HuH-7 (cell line): ENCODE results near the gene VSTM2B.

Source experiments
- DNase-seq: peaks from one replicate; pipeline ENCODE4 v3.0.0; 2011; ENCODE audit warnings: low spot score

Gene VSTM2B

GRCh38 chr19:29516358-29516725 lies 9.5 kb upstream of the VSTM2B start:
- no peak for DNase-seq

- DNase-seq: no peak
Observed at GRCh38 chr19:29516821-29517395, 8.9 kb upstream of the VSTM2B start.

- no peak for DNase-seq
Observed at GRCh38 chr19:29517412-29517811, 8.4 kb upstream of the VSTM2B start.

- no peak for DNase-seq
Observed at GRCh38 chr19:29517946-29518345, 7.8 kb upstream of the VSTM2B start.

- DNase-seq: no peak
Observed at GRCh38 chr19:29519146-29519545, 6.6 kb upstream of the VSTM2B start.

GRCh38 chr19:29519931-29520330 lies 5.9 kb upstream of the VSTM2B start:
- no peak for DNase-seq

GRCh38 chr19:29520390-29520789 lies 5.4 kb upstream of the VSTM2B start:
- no peak for DNase-seq

GRCh38 chr19:29521291-29522075 lies 4.3 kb upstream of the VSTM2B start:
- DNase-seq: no peak

- no peak for DNase-seq
Observed at GRCh38 chr19:29523568-29523967, 2.2 kb upstream of the VSTM2B start.

- DNase-seq: no peak
Observed at GRCh38 chr19:29524201-29524911, 1.4 kb upstream of the VSTM2B start.

- DNase-seq: no peak
Observed at GRCh38 chr19:29524912-29525831, 622 bp upstream of the VSTM2B start.

- no peak for DNase-seq
Observed at GRCh38 chr19:29526730-29527499, 1.1 kb downstream of the VSTM2B start.

GRCh38 chr19:29527500-29528328 lies 1.9 kb downstream of the VSTM2B start:
- no peak for DNase-seq

- DNase-seq: peak; percentile 69
Observed at GRCh38 chr19:29528350-29528945, 2.7 kb downstream of the VSTM2B start.

- no peak for DNase-seq
Observed at GRCh38 chr19:29528946-29529645, 3.3 kb downstream of the VSTM2B start.

- no peak for DNase-seq
Observed at GRCh38 chr19:29529646-29530539, 4.1 kb downstream of the VSTM2B start.

GRCh38 chr19:29530540-29531457 lies 5.0 kb downstream of the VSTM2B start:
- no peak for DNase-seq
